H9 (cell line): ENCODE data around the gene CEMIP. TPM values are rescaled to one million over a fixed set of nuclear protein-coding genes. Genes with fewer than 3 reads are reported as not detected.

Experiments used
- DNase-seq: peaks from one replicate; pipeline ENCODE4 v3.0.0-alpha.2; 2017
- H2AFZ ChIP-seq: one replicate; pipeline ENCODE4 v1.6.1; 2013; ENCODE audit warnings: mild to moderate bottlenecking, low read length, control low read depth, moderate library complexity
- H2AK5ac ChIP-seq: 2 replicates; pipeline ENCODE4 v1.6.1; 2013; ENCODE audit warnings: low read length, control low read depth, mixed read lengths; ENCODE audit not compliant: insufficient read length
- H2BK120ac ChIP-seq: one replicate; pipeline ENCODE4 v1.6.1; 2013; ENCODE audit warnings: low read depth, mild to moderate bottlenecking, low read length, control low read depth, inconsistent platforms; ENCODE audit not compliant: poor library complexity, severe bottlenecking
- H2BK12ac ChIP-seq: 2 replicates; pipeline ENCODE4 v1.6.1; 2013; ENCODE audit warnings: low read length, control low read depth, mixed read lengths, low read depth; ENCODE audit not compliant: insufficient read length
- H2BK15ac ChIP-seq: 2 replicates; pipeline ENCODE4 v1.6.1; 2013; ENCODE audit warnings: low read depth, low read length, control low read depth
- H2BK20ac ChIP-seq: one replicate; pipeline ENCODE4 v1.6.1; 2013; ENCODE audit warnings: low read depth, mild to moderate bottlenecking, low read length, control low read depth, inconsistent platforms; ENCODE audit not compliant: poor library complexity, severe bottlenecking
- H2BK5ac ChIP-seq: 2 replicates; pipeline ENCODE4 v1.6.1; 2013; ENCODE audit warnings: low read length, control low read depth, mixed read lengths; ENCODE audit not compliant: insufficient read length
- H3K14ac ChIP-seq: 2 replicates; pipeline ENCODE4 v1.6.1; 2013; ENCODE audit warnings: low read length, control low read depth; ENCODE audit not compliant: insufficient read depth
- H3K18ac ChIP-seq: 2 replicates; pipeline ENCODE4 v1.6.1; 2013; ENCODE audit warnings: low read depth, mild to moderate bottlenecking, mixed read lengths, low read length, control low read depth; ENCODE audit not compliant: insufficient read length
- H3K23ac ChIP-seq: 2 replicates; pipeline ENCODE4 v1.6.1; 2013; ENCODE audit warnings: low read length, control low read depth, mixed read lengths, low read depth; ENCODE audit not compliant: insufficient read length
- H3K23me2 ChIP-seq: 2 replicates; pipeline ENCODE4 v1.6.1; 2013; ENCODE audit warnings: low read depth, mild to moderate bottlenecking, mixed read lengths, low read length, control low read depth; ENCODE audit not compliant: insufficient read length, poor library complexity, severe bottlenecking
- H3K27ac ChIP-seq: 2 replicates; pipeline ENCODE4 v1.5.1; 2013; ENCODE audit warnings: low read length, control low read depth, mixed read lengths, low read depth; ENCODE audit not compliant: insufficient read length
- H3K27me3 ChIP-seq: 2 replicates; pipeline ENCODE4 v1.6.1; 2013; ENCODE audit warnings: low read length, control low read depth, inconsistent platforms; ENCODE audit not compliant: insufficient read depth
- H3K4ac ChIP-seq: 2 replicates; pipeline ENCODE4 v1.6.1; 2013; ENCODE audit warnings: low read depth, mild to moderate bottlenecking, control low read depth, inconsistent platforms, low read length, moderate library complexity
- H3K4me1 ChIP-seq: 2 replicates; pipeline ENCODE4 v1.6.1; 2013; ENCODE audit warnings: low read length, control low read depth, inconsistent platforms; ENCODE audit not compliant: insufficient read depth
- H3K4me2 ChIP-seq: 2 replicates; pipeline ENCODE4 v1.6.1; 2013; ENCODE audit warnings: low read length, control low read depth, mixed read lengths; ENCODE audit not compliant: insufficient read length, insufficient read depth
- H3K56ac ChIP-seq: 2 replicates; pipeline ENCODE4 v1.6.1; 2013; ENCODE audit warnings: low read depth, mild to moderate bottlenecking, mixed read lengths, low read length, control low read depth; ENCODE audit not compliant: insufficient read length
- H3K79me1 ChIP-seq: 2 replicates; pipeline ENCODE4 v1.6.1; 2013; ENCODE audit warnings: low read depth, mild to moderate bottlenecking, moderate library complexity, low read length, control low read depth, inconsistent platforms; ENCODE audit not compliant: insufficient read depth, poor library complexity, severe bottlenecking
- H3K79me2 ChIP-seq: 2 replicates; pipeline ENCODE4 v1.6.1; 2013; ENCODE audit warnings: low read length, control low read depth, inconsistent platforms; ENCODE audit not compliant: insufficient read depth
- H3K9ac ChIP-seq: 2 replicates; pipeline ENCODE4 v1.6.1; 2013; ENCODE audit warnings: low read length, control low read depth, mixed read lengths; ENCODE audit not compliant: insufficient read length; ENCODE audit errors: extremely low read depth
- H3K9me3 ChIP-seq: one replicate; pipeline ENCODE4 v1.6.1; 2013; ENCODE audit warnings: low read depth, low read length, inconsistent platforms; ENCODE audit not compliant: control insufficient read depth
- H3T11ph ChIP-seq: one replicate; pipeline ENCODE4 v1.6.1; 2013; ENCODE audit warnings: mild to moderate bottlenecking, low read length, control low read depth, inconsistent platforms
- H4K20me1 ChIP-seq: one replicate; pipeline ENCODE4 v1.6.1; 2013; ENCODE audit not compliant: control insufficient read depth, insufficient read length, insufficient read depth
- H4K5ac ChIP-seq: 2 replicates; pipeline ENCODE4 v1.6.1; 2013; ENCODE audit warnings: low read depth, mild to moderate bottlenecking, mixed read lengths, low read length, control low read depth; ENCODE audit not compliant: insufficient read length
- H4K8ac ChIP-seq: replicated peaks from 2 replicates; pipeline ENCODE4 v1.6.1; 2013; ENCODE audit warnings: low read length, control low read depth, mixed read lengths, low read depth; ENCODE audit not compliant: insufficient read length
- H4K91ac ChIP-seq: 2 replicates; pipeline ENCODE4 v1.6.1; 2013; ENCODE audit warnings: low read depth, mild to moderate bottlenecking, moderate library complexity, mixed read lengths, low read length, control low read depth; ENCODE audit not compliant: insufficient read length
- H3K27ac Mint-ChIP-seq, 3 experiments: 2 replicates in 2 of 3; 3 replicates in 1 of 3; pipeline ENCODE4 v1.8.0; 2020 to 2021; ENCODE audit warnings: mixed read lengths in 3 of 3, mild to moderate bottlenecking in 1 of 3, moderate library complexity in 1 of 3
- H3K27me3 Mint-ChIP-seq: 2 replicates; pipeline ENCODE4 v1.8.0; 2021; ENCODE audit warnings: low read depth, mild to moderate bottlenecking, moderate library complexity, mixed read lengths
- H3K36me3 Mint-ChIP-seq, 3 experiments: 2 replicates in 2 of 3; 3 replicates in 1 of 3; pipeline ENCODE4 v1.8.0; 2020 to 2021; ENCODE audit warnings: low read depth in 3 of 3, mixed read lengths in 3 of 3; ENCODE audit not compliant: insufficient read depth in 1 of 3
- H3K4me1 Mint-ChIP-seq, 2 experiments: 2 replicates each; pipeline ENCODE4 v1.8.0; 2020; ENCODE audit warnings: mixed read lengths in 2 of 2
- H3K4me3 Mint-ChIP-seq, 2 experiments: 2 replicates in 1 of 2; 3 replicates in 1 of 2; pipeline ENCODE4 v1.8.0; 2020 to 2021; ENCODE audit warnings: mild to moderate bottlenecking in 2 of 2, mixed read lengths in 2 of 2, moderate library complexity in 1 of 2
- H3K9me3 Mint-ChIP-seq, 2 experiments: 2 replicates in 1 of 2; 3 replicates in 1 of 2; pipeline ENCODE4 v1.8.0; 2020; ENCODE audit warnings: mild to moderate bottlenecking in 2 of 2, mixed read lengths in 2 of 2, moderate library complexity in 1 of 2
- CTCF ChIP-seq: fragments of 200-600 bp; sonication (generic); conservative IDR thresholded peaks from 3 replicates; pipeline ENCODE4 v1.8.0; 2021; ENCODE audit warnings: antibody characterized with exemption, mild to moderate bottlenecking
- WGBS: extraction: QIAGEN DNeasy Blood & Tissue Kit; methylation state at CpG from one replicate; pipeline ENCODE4 v1.1.7; 2013; ENCODE audit warnings: missing lambda C conversion rate, low lambda C conversion rate, mixed read lengths; ENCODE audit not compliant: insufficient read length; ENCODE audit errors: extremely low coverage; 5-methylcytosine and 5-hydroxymethylcytosine counted together
- total RNA-seq: library from RNA; stranded (reverse); gene quantifications from 2 replicates; pipeline ENCODE4 v1.2.1, GENCODE V29; 2021

Gene CEMIP
- total RNA-seq, 1 experiment from 2014 or later: 0.09 TPM

GRCh38 chr15:80850941-80851451 is 71.8 kb downstream of the CEMIP start:
- Histone ChIP-seq H3K79me2 (no peaks in the 10 kb centered on the region), H2AK5ac (no peak overlapping the region), H3K56ac (no peak overlapping the region), H3K18ac (no peak overlapping the region), H3K9ac (no peak overlapping the region), H3K79me1 (no peaks in the 10 kb centered on the region), H4K20me1 (no peaks in the 10 kb centered on the region), H4K5ac (no peak overlapping the region), H3K4me2 (no peak overlapping the region), H3K27ac (no peak overlapping the region), H2BK12ac (no peak overlapping the region), H3K23me2 (no peaks in the 10 kb centered on the region), H3K14ac (no peak overlapping the region), H2BK20ac (no peak overlapping the region), H2BK5ac (no peak overlapping the region), H3K23ac (no peak overlapping the region), H2BK15ac (no peak overlapping the region), H3T11ph (no peak overlapping the region), H4K91ac (no peak overlapping the region), H3K9me3 (no peaks in the 10 kb centered on the region), H2BK120ac (no peak overlapping the region), H3K4ac (no peak overlapping the region), H4K8ac (no peak overlapping the region), H2AFZ (no peak overlapping the region), H3K4me1 (no peaks in the 10 kb centered on the region), H3K27me3 (no peaks in the 10 kb centered on the region)
- H3K4me1 Mint-ChIP-seq: no peaks in the 10 kb centered on the region
- no peaks in the 10 kb centered on the region; a peak in 1 of 5 replicates for H3K9me3 Mint-ChIP-seq
- no peak for TF ChIP-seq CTCF
- peaks cover 19% of the 10 kb centered on the region for H3K27me3 Mint-ChIP-seq
- no peaks in the 10 kb centered on the region; a peak in 1 of 7 replicates for H3K36me3 Mint-ChIP-seq
- DNase-seq: no peak
- WGBS: no CpG with 5 or more reads among the region's 6 CpGs
- no peak overlapping the region for H3K4me3 Mint-ChIP-seq
- no peak overlapping the region for H3K27ac Mint-ChIP-seq
